GM12864 (cell line): ENCODE results near the gene MCTP1.
"Not testable (repeated sequence)": the region's sequence is repeated elsewhere in the genome, so short reads cannot be mapped to it uniquely, and the experiment has no call there.

Source experiments
- DNase-seq: peaks from one replicate; pipeline ENCODE4 v3.0.0-alpha.2; 2011; ENCODE audit warnings: low read depth
- H3K4me3 ChIP-seq: 2 replicates; pipeline ENCODE4 v1.5.1; 2011; ENCODE audit warnings: mild to moderate bottlenecking, low read depth, low read length, control low read depth
- CTCF ChIP-seq: IDR thresholded peaks from 2 replicates; pipeline ENCODE4 v1.5.1; 2011; ENCODE audit warnings: low read depth, mild to moderate bottlenecking, moderate library complexity, low read length, control low read depth, inconsistent platforms; ENCODE audit errors: missing control alignments

Gene MCTP1

GRCh38 chr5:94849324-94849723, 435.6 kb downstream of the MCTP1 start:
- H3K4me3 ChIP-seq, result no peak overlapping the region
- no peak for DNase-seq
- no peak for TF ChIP-seq CTCF

GRCh38 chr5:94847726-94848125, 437.2 kb downstream of the MCTP1 start:
- no peak for DNase-seq
- H3K4me3 ChIP-seq, result no peak overlapping the region
- no peak for TF ChIP-seq CTCF

- H3K4me3 ChIP-seq, result no peak overlapping the region
- DNase-seq, result no peak
- no peak for TF ChIP-seq CTCF
Observed at GRCh38 chr5:94847019-94847418, 437.9 kb downstream of the MCTP1 start.

GRCh38 chr5:94845696-94846095, 439.2 kb downstream of the MCTP1 start:
- not testable (repeated sequence) for DNase-seq, H3K4me3 ChIP-seq

GRCh38 chr5:94841598-94842322, 443.1 kb downstream of the MCTP1 start:
- DNase-seq, result no peak
- no peak for TF ChIP-seq CTCF
- no peak overlapping the region for H3K4me3 ChIP-seq

- no peak for DNase-seq
- no peak overlapping the region for H3K4me3 ChIP-seq
- no peak for TF ChIP-seq CTCF
Observed at GRCh38 chr5:94833851-94834250, 451.0 kb downstream of the MCTP1 start.

- H3K4me3 ChIP-seq, result no peak overlapping the region
- DNase-seq, result no peak
- TF ChIP-seq CTCF, result no peak
Observed at GRCh38 chr5:94832685-94833084, 452.2 kb downstream of the MCTP1 start.
